Ovary (tissue), 9 donors: ENCODE data around the gene HSPE1. TPM values are rescaled to one million over a fixed set of nuclear protein-coding genes. Genes with fewer than 3 reads are reported as not detected.

Experiments
- DNase-seq, 5 donors: peaks; one replicate each; pipeline ENCODE4 v3.0.0-alpha.2; 2019 to 2020
- H3K27ac ChIP-seq, 2 donors: fragments of 200-600 bp; one replicate each; pipeline versions ENCODE4 v1.5.1 to v1.8.0; 2019 to 2022
- H3K27me3 ChIP-seq: fragments of 200-600 bp; one replicate; pipeline ENCODE4 v1.8.0; 2022
- H3K36me3 ChIP-seq: fragments of 200-600 bp; sonication (generic); one replicate; pipeline ENCODE4 v1.5.1; 2019
- H3K4me1 ChIP-seq: one replicate; pipeline ENCODE4 v1.8.1; 2013; ENCODE audit warnings: mild to moderate bottlenecking, moderate library complexity; ENCODE audit not compliant: insufficient read depth
- H3K4me3 ChIP-seq: fragments of 200-600 bp; sonication (generic); one replicate; pipeline ENCODE4 v1.5.1; 2017
- H3K9me3 ChIP-seq, 2 donors: fragments of 200-600 bp in 1 of 2; sonication (generic) in 1 of 2; one replicate each; pipeline versions ENCODE4 v1.5.1 to v1.8.1; 2013 to 2019; ENCODE audit warnings: mild to moderate bottlenecking in 1 of 2, moderate library complexity in 1 of 2
- EP300 ChIP-seq: sonication (generic); formaldehyde crosslinking; IDR thresholded peaks from one replicate; pipeline ENCODE4 v1.6.1; 2017; ENCODE audit warnings: antibody characterized with exemption
- POLR2A ChIP-seq: fragments of 450-650 bp; IDR thresholded peaks from one replicate; pipeline ENCODE4 v1.6.1; 2017; ENCODE audit warnings: antibody characterized with exemption, mild to moderate bottlenecking, moderate library complexity
- WGBS, 3 donors: extraction: QIAGEN DNeasy Blood & Tissue Kit in 1 of 3; methylation state at CpG; one replicate each; pipeline versions ENCODE4 v1.1.5 to v1.1.7; 2013 to 2017; 5-methylcytosine and 5-hydroxymethylcytosine counted together
- intact Hi-C, 4 donors: fragments of 100-400 bp; cut with DNase I; formaldehyde crosslinking; loops; one replicate each; pipeline versions ENCODE4 v1.11.0 to v1.15.1; 2022 to 2023
- polyA plus RNA-seq, 2 donors: library from polyadenylated mRNA; stranded (reverse); fragments of 200-250 nt in 1 of 2; fragments of 350-450 nt in 1 of 2; fragmentation: Illumina TruSeq in 1 of 2; extraction: RNeasy Lipid Tissue Mini Kit (QIAGEN cat#74804) in 1 of 2; gene quantifications; one replicate each; pipeline ENCODE4 v1.2.3, GENCODE V29; 2013 to 2014
- total RNA-seq, 7 donors: library from RNA; depleted of rRNA in 2 of 7; stranded (reverse); fragments of >200 nt in 2 of 7; fragmentation: NEBNext Ultra II Directional in 3 of 7; extraction: Animal tissue kit (Norgen Biotek cat#: 25700) in 3 of 7; gene quantifications; one replicate each; pipeline versions ENCODE4 v1.1.0 to v1.2.4, GENCODE V29; 2016 to 2023
- TF ChIP-seq, protein P1 (sequence below), 3 donors: fragments of 450-650 bp in 2 of 3; fragments of 200-600 bp in 1 of 3; IDR thresholded peaks; one replicate each; pipeline versions ENCODE4 v1.5.1 to v1.8.0; 2016 to 2022; ENCODE audit warnings: antibody characterized with exemption in 3 of 3, mild to moderate bottlenecking in 1 of 3
- donor health status: DM: no; HTN: no; CAD: no; lungs with moderate emphysema.
- donor health status: DM: no; HTN: no; CAD: no.
- donor health status: Bipolar disorder and iron deficiency.
- donor health status: DM: yes; HTN: yes; CAD: no.
- donor health status: DM: no; HTN: no; CAD: no.
- donor health status: DM: yes; HTN: yes; CAD: no.

Gene HSPE1
- total and polyA plus RNA-seq, 9 donors = 57.8 to 128 (median 69.5) TPM

- no peak for TF ChIP-seq POLR2A
- no peak for TF ChIP-seq EP300
- TF ChIP-seq, protein P1, sequence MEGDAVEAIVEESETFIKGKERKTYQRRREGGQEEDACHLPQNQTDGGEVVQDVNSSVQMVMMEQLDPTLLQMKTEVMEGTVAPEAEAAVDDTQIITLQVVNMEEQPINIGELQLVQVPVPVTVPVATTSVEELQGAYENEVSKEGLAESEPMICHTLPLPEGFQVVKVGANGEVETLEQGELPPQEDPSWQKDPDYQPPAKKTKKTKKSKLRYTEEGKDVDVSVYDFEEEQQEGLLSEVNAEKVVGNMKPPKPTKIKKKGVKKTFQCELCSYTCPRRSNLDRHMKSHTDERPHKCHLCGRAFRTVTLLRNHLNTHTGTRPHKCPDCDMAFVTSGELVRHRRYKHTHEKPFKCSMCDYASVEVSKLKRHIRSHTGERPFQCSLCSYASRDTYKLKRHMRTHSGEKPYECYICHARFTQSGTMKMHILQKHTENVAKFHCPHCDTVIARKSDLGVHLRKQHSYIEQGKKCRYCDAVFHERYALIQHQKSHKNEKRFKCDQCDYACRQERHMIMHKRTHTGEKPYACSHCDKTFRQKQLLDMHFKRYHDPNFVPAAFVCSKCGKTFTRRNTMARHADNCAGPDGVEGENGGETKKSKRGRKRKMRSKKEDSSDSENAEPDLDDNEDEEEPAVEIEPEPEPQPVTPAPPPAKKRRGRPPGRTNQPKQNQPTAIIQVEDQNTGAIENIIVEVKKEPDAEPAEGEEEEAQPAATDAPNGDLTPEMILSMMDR (IDR thresholded peaks at IDR 0.05) = no peak
- no peaks in the 10 kb centered on the region for H3K27me3 ChIP-seq
- no peaks in the 10 kb centered on the region for H3K36me3 ChIP-seq
- intact Hi-C loops = no loop called here
- no peak overlapping the region for H3K4me3 ChIP-seq
- no peak overlapping the region for H3K27ac ChIP-seq
- peaks cover 1% of the 10 kb centered on the region for H3K4me1 ChIP-seq
- H3K9me3 ChIP-seq = no peaks in the 10 kb centered on the region
- WGBS, 3 donors = 96 to 98% (median 98%) methylated on average over 2 of the region's 2 CpGs
- no peak for DNase-seq
Observed at GRCh38 chr2:197504000-197504399, 3.8 kb downstream of the HSPE1 start.

DNA sequence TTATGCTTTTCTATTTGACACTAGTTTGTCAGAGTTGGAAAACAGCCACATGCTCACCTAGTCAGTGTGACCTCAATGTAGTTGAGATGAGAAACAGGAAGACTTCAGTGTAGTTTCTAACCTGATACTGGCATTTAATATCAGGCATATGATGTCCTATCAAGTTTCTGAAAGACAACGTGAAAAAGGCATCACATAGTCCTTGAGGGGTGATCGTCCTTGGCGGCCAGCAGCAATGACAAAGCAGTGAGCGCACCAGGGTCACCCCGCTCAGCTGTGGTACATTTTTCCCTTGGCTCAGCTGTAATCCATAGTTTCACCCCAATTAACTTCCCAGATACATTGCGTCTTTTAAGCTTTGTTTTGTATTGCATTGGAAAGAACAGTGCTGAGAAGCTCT is 4.3 kb downstream of the HSPE1 start:
- peaks cover 1% of the 10 kb centered on the region for H3K4me1 ChIP-seq
- no peaks in the 10 kb centered on the region for H3K36me3 ChIP-seq
- DNase-seq = no peak
- no peaks in the 10 kb centered on the region for H3K27me3 ChIP-seq
- intact Hi-C loops = no loop called here
- 86 to 91% (median 88%) methylated on average over 6 of the region's 6 CpGs for WGBS, 3 donors
- no peaks in the 10 kb centered on the region for H3K9me3 ChIP-seq
- TF ChIP-seq POLR2A = no peak
- TF ChIP-seq EP300 = no peak
- TF ChIP-seq, protein P1 (IDR thresholded peaks at IDR 0.05) = no peak
- H3K4me3 ChIP-seq = no peak overlapping the region
- no peak overlapping the region for H3K27ac ChIP-seq

DNA sequence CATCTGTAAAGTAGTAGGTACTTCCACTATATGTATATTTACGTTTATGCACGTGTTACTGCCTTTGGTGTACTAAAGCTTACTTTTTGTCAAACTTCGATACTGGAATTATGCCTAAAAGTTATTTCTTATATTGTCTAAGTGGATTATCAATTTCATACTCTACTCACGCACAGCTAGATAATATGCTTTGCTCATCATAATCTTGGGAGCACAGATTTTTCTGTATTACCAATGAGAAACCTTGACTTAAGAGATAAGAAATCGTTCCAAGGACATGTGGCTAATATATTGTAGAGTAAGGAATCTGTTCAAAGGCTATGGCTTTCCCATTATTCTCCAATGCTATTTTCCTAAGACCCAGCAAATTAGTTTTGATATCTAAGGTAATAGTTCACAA is 6.5 kb downstream of the HSPE1 start:
- intact Hi-C loops = no loop called here
- no peak overlapping the region for H3K27ac ChIP-seq
- DNase-seq = no peak
- H3K27me3 ChIP-seq = no peaks in the 10 kb centered on the region
- no peak overlapping the region for H3K4me3 ChIP-seq
- TF ChIP-seq POLR2A (no peak), EP300 (no peak)
- TF ChIP-seq, protein P1 (IDR thresholded peaks at IDR 0.05) = no peak
- no peaks in the 10 kb centered on the region for H3K9me3 ChIP-seq
- no peaks in the 10 kb centered on the region for H3K36me3 ChIP-seq
- no peaks in the 10 kb centered on the region for H3K4me1 ChIP-seq
- 63 to 79% (median 69%) methylated on average over 5 of the region's 5 CpGs for WGBS, 3 donors

DNA sequence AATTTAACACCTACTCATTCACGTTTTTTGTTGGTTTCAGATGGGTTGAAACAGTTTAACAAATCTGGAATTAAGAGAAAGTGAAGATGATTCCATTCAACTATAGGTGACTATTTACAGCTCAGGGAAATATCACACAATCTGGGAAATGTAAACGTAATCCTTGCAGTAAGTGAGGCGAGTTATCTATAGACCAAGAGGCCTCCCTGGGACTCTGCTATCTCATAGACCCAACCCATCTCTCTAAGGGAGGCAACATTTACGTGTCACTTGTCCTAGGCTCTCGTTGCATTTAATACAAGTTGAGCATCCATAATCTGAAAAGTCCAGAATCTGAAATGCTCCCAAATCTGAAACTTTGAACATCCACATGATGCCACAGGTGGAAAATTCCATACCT is 13.7 kb downstream of the HSPE1 start:
- 92 to 94% (median 94%) methylated on average over 5 of the region's 5 CpGs for WGBS, 3 donors
- intact Hi-C loops = loop anchor here in 1 of 4 donors (10.0 kb wide), 1 partner anchor 191 kb away; the partner anchor contains the start of gene MARS2
- peaks cover 5% of the 10 kb centered on the region for H3K4me1 ChIP-seq
- no peak for TF ChIP-seq POLR2A
- TF ChIP-seq EP300 = no peak
- TF ChIP-seq, protein P1 (IDR thresholded peaks at IDR 0.05) = no peak
- H3K36me3 ChIP-seq = no peaks in the 10 kb centered on the region
- H3K27ac ChIP-seq = no peak overlapping the region
- no peak overlapping the region for H3K4me3 ChIP-seq
- H3K27me3 ChIP-seq = no peaks in the 10 kb centered on the region
- no peak for DNase-seq
- no peaks in the 10 kb centered on the region for H3K9me3 ChIP-seq
